Measurements from ENCODE around the gene ECD.

The ECD gene

DNA sequence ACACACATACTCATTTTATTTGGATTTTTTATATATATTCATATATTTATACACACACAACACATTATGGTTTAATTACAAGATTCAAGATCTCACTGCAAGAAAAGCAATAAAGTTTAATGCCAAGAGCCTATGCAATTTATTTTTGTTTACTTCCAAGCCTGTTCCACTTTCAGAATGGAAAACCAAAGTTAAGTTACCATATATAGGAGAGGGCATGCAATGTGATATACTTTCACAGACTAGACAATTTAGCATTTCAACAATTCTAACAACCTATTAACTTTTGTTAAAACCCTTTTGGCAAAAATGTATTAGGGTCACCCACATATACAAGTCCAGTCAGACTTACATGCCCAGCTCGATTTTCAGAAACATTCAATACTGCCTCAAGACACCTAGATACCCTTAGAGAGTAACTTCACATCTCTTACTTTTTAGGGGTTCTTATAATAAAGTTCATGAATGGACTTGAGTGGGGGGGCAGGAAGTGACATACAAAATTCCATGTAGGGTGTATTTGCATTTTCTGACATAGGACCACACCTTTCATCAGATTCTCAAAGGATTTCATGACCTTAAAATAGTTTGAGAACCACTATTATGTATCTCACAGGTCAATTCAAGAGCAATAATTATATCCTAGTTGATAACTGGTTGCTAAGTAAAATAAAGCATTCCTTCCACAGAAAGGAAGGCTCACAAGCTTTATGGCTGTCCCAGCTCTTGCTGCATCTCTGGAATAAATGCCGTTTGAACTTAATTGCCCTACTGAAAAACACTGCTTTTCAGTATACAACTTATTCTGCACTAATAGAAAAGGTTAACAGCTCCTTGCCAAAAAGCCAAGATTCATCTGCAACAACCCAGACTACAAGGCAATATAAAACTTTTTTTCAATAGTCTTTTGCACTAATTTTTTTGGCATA, 73.6 kb downstream of the ECD start:
- TF ChIP-seq, protein P1, sequence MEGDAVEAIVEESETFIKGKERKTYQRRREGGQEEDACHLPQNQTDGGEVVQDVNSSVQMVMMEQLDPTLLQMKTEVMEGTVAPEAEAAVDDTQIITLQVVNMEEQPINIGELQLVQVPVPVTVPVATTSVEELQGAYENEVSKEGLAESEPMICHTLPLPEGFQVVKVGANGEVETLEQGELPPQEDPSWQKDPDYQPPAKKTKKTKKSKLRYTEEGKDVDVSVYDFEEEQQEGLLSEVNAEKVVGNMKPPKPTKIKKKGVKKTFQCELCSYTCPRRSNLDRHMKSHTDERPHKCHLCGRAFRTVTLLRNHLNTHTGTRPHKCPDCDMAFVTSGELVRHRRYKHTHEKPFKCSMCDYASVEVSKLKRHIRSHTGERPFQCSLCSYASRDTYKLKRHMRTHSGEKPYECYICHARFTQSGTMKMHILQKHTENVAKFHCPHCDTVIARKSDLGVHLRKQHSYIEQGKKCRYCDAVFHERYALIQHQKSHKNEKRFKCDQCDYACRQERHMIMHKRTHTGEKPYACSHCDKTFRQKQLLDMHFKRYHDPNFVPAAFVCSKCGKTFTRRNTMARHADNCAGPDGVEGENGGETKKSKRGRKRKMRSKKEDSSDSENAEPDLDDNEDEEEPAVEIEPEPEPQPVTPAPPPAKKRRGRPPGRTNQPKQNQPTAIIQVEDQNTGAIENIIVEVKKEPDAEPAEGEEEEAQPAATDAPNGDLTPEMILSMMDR (IDR thresholded peaks at IDR 0.05; ENCODE audit: control insufficient read depth, extremely low read depth, insufficient read depth), result no peak
- no peak for DNase-seq (ENCODE audit: low read depth)
- H3K4me3 ChIP-seq (ENCODE audit: low read depth, low read length), result peak overlapping the region; percentile 96

DNA sequence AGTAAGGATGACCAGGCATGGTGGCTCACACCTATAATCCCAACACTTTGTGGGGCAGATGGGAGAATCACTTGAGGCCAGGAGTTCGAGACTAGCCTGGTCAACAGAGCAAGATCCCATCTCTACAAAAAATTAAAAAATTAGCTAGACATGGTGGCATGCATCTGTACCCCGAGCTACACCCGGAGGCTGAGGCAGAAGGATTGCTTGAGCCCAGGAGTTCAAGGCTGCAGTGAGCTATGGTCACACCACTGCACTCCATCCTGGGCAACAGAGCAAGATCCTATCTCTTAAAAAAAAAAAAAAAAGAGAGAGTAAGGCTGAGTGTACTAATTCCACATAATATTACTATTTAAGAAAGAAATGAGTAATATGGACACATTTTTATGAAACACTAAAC, 75.0 kb downstream of the ECD start:
- peak overlapping the region; percentile 42; the same call in 1 of the 2 replicates for H3K4me3 ChIP-seq (ENCODE audit: low read depth, low read length)
- no peak for DNase-seq (ENCODE audit: low read depth)
- TF ChIP-seq, protein P1 (IDR thresholded peaks at IDR 0.05; ENCODE audit: control insufficient read depth, extremely low read depth, insufficient read depth), result no peak

DNA sequence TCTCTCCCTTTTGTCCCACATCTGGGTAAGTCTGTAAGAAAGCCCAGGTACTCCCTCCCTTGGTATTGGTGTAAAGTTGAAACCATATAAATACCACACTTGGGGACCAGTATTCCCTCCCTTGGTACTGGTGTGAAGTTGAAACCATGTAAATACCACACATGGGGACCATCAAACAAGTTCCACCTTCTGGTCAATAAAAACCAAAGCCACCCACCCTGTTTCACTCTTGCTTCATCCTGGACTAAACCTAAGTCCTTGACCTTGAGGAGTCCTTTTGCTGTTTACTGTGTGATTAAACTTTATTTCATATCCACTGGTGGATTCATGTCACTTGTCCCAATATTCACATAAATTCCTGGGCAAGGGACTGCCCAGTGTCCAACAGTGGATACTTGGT, 79.5 kb downstream of the ECD start:
- H3K4me3 ChIP-seq (ENCODE audit: low read depth, low read length), result no peak overlapping the region
- TF ChIP-seq, protein P1 (IDR thresholded peaks at IDR 0.05; ENCODE audit: control insufficient read depth, extremely low read depth, insufficient read depth), result no peak
- DNase-seq (ENCODE audit: low read depth), result no peak

DNA sequence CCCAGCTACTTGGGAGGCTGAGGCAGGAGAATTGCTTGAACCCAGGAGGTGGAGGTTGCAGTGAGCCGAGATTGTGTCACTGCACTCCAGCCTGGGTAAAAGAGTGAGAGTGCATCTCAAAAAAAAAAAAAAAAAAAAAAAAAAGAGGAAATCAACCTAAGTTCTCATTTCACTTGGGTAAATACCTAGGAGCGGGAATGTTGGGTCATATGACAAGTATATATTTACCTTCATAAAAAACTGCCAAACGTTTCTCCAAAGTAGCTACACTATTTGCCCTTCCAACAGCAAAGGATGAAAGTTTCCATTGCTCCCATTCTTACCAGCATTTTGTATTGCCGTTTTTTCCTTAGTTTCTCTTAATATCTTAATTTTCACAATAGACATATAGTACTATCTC, 81.0 kb downstream of the ECD start:
- TF ChIP-seq, protein P1 (IDR thresholded peaks at IDR 0.05; ENCODE audit: control insufficient read depth, extremely low read depth, insufficient read depth), result no peak

DNA sequence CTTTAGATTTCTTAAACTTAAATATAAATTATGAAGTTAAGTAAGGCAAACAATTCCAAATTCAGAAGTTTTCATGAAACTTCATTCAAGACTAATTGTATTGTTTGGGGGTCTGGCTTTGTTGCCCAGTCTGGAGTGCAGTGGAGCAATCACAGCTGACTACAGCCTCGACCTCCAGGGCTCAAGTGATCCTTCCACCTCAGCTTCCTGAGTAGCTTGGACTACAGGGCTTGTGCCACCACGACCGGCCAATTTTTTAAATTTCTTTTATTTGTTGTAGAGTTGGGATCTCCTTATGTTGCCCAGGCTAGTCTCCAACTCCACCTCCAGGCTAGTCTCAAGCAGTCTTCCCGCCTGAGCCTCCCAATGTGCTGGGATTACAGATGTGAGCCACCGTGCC, 83.6 kb downstream of the ECD start:
- no peak for DNase-seq (ENCODE audit: low read depth)
- TF ChIP-seq, protein P1 (IDR thresholded peaks at IDR 0.05; ENCODE audit: control insufficient read depth, extremely low read depth, insufficient read depth), result no peak

More for the DNA sequence above, 81.0 kb downstream of the ECD start:
- H3K4me3 ChIP-seq (ENCODE audit: low read depth, low read length), result no peak overlapping the region
- peak; percentile 88 for DNase-seq (ENCODE audit: low read depth)

More for the DNA sequence above, 83.6 kb downstream of the ECD start:
- no peak overlapping the region for H3K4me3 ChIP-seq (ENCODE audit: low read depth, low read length)

All from LNCaP clone FGC (cell line).